A204.1 (cell line): ENCODE data around the gene FIP1L1.

Experiments used
- FAIRE-seq: peaks from 2 replicates; lab custom pipeline; 2012; peaks lifted over from hg19 to GRCh38; lab: Jason Lieb, UNC

FIP1L1 gene

DNA sequence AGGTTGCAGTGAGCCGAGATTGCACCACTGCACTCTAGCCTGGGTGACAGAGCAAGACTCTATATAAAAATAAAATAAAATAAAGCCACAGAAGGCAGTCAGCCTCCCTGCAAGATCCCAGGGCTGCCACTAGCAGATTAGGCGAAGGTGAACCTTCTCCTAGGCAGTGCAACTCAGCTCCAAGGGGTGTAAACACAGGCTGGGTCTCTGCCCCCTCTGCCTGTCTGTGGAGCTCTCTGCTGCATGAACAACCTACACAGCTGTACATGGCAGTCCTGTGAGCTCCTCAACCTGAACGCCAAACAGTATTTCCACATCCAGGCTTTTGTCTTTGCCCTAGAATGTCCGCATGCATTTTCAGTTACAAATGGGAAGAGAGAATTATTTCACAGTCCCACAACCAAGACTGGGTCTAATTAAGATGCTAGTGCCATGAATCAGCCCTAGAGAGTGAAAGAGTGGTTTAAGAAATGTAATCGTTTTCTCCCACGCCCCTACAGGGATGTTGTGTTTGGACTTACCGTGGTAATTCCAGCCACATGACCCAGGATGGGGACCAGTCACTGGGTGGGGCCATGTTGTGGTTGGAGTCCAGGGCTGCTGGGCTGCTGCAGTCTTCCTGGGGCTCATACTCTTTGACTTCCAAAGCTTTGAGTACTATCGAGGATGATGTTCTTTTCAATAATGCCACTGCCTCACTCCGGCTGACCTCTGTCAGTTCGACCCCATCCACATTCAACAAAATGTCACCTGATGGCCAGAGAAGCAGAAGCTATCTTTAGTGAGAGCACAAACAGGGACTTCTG is 99.0 kb downstream of the FIP1L1 start:
- no peak for FAIRE-seq

DNA sequence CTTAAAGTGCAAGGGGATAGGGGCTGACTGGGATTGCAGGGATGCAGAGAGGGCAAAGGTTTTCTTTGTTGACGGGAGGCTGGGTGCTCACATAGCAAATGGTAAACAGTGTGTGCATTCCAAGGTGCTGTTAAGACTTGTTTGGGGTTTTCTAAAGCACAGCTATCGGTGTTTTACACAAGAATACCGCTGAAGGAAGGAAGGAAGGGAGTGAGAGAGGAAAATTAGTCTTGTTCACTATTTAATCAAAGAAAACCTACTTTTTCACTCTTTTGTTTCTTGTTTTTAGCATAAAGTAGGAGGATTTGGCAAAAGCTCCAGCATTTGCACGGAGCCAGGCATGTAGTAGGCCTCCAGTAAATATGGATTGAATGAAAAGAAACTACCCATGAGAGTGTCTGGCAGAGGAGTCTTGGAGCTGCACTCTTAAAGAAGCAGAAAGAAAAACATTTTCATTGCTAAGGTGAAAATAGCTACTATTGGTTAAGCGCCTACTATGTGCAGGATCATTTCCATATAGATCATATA is 99.7 kb downstream of the FIP1L1 start:
- no peak for FAIRE-seq

DNA sequence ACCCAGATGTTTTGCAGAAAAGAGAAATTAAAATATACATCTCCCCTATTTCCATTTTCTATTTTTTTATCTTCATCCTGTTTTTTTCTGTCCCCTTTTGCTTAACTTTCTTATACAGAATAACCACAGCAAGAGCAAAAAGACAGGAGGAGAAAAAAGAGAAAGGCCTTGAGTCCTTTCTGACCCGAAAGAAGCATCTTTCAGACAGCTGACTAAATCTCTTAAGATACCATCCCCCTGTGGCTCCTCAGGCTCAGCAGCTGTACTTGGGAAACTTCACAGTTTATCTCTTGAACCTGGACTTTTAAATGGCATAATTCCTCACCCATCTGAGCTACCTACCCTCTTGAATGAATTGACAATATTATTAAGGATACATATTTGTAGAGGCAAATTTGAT is 100.2 kb downstream of the FIP1L1 start:
- no peak for FAIRE-seq

DNA sequence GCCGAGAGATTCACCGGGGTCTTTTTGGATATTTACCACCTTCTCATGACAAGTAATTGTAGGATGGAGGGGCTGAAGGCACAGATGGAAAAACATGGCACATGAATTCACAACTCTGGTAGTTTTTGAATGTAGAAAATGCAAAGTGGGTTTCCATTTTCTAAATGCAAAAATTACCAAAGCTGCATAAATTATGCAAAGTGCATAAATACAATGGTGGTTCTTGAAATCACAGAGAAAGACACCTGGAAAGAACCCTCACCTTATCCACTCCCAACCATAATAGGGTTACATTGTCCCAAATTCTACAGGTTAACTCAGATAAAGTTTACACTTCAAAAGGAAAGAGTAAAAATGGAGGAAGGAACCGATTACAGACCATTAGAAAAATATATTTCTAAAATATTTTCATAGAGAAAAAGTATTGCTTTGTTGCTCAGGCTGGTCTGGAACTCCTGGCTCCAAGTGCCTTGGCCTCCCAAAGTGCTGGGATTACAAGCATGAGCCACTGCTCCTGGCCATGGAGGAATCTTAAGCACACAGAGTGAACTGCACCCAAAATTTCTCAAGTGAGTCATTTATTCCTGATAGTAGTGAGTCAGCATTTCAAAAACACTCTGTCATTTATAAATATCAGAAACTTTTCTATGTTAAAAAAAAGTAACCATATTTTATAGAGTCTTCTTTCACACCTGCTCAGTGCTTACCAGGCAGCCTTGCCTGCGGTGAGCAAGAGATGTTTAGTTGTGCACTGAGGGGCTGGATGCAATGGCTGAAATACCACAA is 101.4 kb downstream of the FIP1L1 start:
- no peak for FAIRE-seq

DNA sequence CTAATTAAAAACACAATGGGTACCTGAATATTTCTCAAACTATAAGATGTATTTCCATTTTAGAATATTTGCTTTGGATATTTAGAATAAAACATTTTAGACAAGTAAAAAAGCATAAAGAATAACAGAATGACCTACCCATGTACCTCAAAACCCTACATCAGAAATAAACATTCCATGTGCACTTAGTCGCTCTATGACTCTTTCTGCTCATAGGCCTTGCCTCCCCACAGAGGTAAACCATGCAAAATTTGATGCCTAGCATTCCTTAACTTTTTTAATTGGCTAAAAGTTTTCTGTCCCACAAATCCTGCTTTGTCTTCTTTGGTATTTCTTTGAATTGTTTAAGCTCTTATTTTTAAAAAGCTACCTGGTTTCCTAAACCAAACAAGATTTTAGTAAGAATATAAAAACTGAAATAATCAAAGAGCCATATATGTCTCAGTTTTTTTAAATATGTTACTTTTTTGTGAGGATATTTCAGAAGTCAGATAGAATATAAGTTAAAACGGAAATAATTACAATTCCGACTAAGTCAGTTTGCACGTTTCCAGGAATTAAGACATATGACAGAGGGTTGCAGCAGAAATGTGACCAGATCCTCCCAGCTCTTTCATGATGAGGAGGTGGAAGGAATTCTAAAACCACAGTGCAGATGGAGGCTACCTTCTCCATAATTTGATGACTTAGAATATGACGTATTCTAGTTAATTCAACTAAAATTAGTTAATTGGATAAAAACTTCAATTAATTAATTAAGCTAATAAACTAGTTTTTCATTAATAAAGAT is 102.5 kb downstream of the FIP1L1 start:
- no peak for FAIRE-seq

DNA sequence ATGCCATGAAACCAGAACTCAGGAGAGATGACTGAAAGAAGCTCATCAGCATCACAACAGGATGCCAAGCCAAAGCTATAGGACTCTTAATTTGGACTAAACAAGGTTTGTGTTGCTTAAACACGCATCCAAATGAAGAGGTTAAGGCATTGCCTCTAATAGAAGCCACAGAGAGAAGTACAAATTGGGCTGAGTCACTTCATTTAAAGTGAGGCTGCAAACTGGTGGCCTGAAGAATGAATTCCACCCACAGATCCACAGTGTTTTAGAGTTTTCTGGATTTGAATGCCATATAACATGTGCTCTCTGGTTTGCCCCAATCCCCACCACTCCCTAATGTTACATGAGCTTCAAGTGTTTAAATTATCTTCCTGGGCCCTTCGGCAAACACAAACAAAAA is 103.5 kb downstream of the FIP1L1 start:
- no peak for FAIRE-seq

DNA sequence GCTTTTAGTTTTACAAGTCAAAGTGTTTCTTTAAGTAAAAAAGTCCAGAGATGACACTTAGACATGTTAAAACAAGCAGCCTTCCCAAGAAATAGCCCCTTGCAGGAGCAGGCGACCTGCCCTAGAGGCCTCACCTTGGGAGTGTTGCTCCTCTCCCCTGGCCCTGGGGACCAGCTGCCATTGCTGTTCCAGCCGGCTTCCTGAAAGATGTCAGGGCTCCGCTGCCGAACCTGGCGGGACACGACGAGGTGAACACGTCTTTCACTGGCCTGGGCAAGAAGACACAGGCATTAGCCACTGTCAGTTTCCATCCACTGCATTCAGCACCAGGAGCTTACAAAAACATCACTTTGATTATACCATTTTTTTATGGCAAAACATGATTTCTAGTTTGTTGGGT is 104.1 kb downstream of the FIP1L1 start:
- FAIRE-seq = no peak

DNA sequence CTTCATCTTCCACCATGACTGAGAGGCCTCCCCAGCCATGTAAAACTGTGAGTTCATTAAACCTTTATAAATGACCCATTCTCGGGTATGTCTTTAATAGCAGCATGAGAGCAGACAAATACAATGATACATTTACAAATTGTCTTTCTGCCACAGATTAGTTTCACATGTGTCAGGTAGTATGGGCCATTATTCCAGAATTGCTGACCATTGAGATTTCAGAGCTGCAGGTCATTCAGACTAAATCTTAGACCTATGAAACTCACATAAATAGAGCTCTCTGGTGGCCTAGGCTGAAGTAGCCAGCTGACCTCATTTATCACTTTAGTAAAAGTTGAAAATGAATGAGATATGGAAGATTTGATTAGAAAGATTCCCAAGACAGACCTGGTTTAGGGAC is 105.8 kb downstream of the FIP1L1 start:
- no peak for FAIRE-seq

DNA sequence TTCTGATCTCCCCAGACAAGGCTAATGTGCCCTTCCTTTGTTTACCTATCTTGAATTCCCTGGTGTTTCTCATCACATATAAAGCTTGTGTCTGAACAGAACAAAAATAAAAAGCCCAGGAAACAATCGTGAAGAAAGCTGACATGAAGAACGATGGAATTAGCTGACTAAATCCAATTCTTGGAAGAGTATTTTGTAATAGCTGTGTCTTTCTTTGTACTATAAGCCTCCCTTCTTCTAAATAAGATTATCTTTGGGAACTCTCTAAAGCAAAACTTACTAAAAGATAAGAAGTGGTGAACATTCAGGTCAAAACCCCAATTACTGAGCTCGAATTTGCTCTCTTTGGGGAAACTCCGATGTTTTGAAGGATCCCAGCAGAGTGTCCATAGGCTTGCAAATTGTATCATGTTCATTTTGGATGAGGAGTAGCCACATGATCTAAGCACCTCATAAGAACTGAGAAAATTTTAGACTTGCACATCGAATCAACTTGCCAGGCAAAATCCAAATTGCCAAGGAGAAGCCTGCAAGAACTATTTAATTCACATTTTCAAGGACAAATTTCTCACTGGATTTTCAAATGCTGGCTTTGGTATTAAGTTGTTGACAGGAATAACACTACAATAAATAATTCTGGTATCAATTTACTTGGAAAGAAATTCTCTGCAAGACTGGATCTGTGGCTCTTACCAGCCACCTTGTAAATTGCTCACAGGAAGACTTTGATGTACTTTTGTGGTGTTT is 107.6 kb downstream of the FIP1L1 start:
- FAIRE-seq = no peak

DNA sequence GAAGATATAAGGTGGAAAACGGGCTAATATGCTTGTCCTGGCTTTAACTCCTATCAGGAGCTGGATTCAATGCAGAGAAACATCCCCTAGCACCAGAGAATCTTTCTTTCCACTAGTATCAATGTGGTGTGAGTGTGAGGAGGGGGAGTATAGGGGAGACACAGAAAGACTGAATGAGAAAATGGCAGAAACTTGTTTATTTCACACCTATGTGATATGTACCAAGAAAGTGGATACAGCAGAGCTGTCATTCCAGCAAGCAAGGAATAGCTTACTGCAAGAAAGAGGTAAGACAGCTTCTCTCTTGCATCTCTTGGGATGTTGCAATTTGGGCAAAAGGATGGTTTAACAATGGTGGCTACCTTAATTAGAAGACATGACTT is 108.2 kb downstream of the FIP1L1 start:
- no peak for FAIRE-seq

DNA sequence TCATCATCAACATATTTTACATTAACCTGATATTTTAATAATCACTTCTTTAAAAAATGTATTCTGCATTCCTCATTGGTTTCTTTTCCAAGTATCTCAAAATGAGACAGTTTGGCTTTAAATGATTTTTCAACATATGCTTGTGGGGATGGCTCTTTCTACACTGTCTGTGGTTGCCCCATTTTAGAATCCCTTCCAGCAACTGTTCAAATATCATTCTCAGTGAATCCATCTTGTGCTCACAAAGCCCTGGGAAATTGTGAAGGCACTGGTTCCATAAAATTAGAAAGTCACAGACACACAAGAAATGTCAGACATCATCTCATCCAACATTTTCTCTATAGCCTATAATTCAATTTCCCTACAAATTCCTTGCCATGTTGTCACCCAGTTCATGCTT is 110.3 kb downstream of the FIP1L1 start:
- no peak for FAIRE-seq

DNA sequence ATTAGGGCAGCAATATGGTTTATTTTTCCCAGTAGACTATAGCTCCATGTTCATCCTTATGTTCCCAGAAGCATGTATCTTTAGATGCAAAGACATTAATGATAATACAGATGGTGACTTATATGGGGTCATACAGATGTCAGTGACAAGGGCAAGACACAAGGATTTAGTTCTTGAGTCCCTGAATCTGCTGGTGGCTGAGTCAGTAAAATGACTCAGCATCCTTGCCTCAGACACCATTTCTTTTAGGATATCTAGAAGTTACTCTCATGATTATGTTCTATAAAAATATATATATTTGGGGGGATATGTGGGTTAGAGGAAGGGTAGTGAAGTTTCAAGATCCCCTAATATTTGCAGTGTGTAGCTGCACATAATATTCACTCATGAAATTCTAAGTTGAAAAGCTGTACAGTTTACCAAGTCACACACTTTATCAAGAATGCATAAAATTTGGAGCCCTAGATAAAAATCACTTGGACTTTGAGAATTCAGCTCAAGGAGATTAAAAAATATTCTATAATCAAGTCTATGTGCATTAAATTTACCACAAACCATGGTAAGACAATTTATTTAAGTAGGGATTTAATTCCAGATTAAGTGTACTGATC is 111.9 kb downstream of the FIP1L1 start:
- FAIRE-seq = no peak

DNA sequence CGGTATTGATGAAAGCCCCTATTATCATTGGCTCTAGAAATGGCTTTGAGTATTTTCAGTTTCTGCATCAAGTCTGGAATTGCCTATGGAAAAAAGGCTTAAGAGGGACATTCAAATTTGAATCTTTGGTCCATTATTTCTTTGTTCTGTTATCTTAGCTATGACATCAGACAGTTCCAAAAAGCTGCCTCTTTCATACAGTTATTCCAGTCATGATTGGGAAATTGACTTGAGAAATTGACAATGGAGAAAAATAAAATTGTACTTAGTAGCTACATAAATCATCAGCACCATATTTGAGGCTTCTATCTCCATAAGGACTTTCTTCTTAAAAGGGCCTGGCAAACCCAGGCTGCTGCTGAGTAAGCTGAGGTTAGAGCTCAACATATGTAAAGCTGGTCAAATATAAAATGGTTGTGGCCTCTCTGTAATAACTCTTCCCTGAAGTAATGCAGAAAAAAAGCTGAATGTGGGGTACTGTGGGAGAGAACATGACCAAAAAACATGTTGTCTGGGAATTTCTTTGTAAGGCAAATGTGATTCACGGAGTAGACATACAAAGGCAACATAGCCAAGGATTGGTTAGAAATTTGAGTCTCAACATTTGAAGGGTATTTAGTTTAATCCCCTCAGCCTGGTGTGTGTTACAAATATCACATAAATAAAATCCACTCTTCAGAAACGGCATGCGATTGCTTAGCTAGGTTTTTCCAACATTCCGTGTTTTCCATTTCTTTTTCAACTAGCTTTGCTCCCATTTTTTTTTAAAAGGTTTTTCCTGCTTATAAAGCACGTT is 112.9 kb downstream of the FIP1L1 start:
- FAIRE-seq = no peak

DNA sequence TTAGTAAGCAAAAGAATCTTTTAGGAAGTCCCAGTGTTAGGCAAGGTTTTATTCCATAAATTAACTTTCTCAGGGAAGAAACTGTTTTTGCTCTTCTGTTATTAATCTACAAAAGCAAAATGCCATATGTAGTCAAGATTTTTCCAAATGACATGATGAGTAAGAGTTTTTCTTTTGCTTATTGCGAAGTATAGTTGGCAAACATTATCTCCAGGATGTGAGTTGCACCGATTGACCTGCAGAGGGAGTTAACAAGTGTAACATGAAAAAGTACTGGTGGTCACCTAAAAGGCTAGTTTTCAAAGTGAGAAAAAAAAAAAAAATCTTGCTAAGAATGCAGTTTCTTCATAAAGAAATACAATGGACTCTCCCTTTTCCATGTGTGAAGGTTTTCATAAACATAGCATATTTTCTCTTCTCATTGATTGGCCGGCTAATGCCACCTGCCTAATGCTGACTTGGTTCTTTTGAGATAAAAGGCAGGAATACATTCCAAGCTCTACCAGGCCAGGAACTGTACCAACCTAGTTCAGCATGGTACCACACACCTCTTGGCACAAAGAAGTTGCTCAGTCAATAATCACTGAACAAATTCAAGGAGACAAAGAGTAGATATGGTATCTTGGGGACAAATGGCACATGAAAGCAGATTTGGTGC is 113.7 kb downstream of the FIP1L1 start:
- FAIRE-seq = peak; percentile 91

DNA sequence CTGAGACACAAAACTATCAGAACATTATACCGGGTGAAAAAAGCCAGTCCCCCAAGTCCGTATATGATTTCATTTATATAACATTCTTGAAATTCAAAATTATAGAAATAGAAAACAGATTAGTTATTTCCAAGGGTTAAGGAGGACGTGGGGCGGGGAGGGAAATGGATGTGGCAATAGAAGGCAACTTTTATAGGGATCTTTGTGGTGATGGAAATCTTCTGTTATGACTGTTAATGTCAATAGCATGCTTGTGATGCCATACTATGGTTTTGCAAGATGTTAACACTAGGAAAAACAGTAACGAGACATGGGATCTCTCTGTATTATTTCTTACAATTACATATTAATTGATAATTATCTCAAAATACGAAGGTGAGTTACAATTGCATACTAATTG is 117.4 kb downstream of the FIP1L1 start:
- FAIRE-seq = no peak

DNA sequence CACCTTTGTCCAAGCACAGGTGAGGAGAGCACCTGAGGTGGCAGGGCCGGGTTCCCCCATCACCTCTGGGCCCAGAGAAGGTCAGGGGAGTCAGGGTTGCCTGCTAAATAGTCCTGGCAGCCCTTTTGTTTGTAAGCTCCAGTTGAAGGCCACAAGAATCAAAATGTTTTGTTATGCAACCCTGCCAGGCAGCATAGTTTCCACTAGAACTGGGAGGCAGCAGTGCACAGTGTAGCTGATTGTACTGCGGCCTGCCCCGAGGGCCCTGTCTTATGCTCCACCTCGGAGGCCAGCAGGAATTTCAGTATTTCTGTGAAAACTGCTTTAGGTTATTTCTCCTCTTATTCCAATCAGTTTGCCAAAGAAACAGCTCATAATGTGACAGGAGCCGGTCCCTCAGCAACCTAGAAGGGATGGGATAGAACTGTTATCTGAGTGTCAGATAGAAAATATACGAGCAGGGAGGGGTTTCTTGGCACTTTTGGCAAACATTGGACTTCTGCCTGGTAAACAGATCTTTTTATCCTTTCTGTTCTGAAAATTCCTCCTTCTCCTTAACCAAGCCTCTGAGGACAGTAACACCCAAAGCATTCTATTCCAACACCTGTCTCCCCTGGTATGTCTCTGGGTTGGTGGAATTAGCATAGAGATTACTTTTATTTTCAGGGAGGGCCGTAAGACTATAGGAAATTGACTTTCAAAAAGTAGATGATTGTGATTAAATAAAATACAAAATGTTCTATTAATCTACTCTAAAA is 120.2 kb downstream of the FIP1L1 start:
- peak; percentile 74 for FAIRE-seq

DNA sequence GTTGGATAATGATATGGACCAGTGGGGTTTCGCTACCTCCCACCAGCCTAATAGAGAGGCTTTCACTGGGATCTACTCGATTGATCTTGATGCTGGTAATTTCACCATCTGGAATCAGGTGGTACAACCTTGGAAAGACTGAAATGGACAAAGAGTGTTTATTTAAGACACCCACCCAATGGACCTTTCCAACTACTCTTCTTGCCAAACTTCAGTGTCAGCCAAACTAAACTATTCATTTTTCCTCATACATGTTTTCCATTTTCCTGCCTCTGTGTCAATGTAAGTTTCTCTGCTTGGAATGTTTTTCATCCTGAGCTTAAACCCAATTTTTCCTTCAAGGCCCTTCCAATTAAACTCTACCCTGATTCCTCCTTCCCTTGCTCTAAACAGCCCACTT is 121.3 kb downstream of the FIP1L1 start:
- FAIRE-seq = no peak

DNA sequence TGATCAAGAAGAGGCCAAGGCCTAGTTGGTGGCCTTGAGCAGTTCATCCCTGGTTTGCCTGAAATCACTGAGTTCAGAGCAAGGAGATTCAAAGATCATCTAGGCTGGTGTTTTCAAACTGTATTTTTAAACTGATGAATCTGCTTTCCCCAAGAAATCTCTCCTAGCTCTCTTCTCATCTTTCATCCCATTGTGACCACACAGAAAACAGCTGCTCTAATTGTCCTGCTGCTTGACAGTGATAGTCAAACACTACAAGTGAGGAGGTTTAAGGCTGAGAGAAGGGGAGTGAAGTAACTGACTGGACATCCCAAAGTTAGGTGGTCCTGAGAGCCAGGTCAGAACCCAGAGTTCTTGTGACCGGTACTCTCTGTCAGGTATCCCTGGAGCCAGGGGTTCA is 122.3 kb downstream of the FIP1L1 start:
- FAIRE-seq = no peak

DNA sequence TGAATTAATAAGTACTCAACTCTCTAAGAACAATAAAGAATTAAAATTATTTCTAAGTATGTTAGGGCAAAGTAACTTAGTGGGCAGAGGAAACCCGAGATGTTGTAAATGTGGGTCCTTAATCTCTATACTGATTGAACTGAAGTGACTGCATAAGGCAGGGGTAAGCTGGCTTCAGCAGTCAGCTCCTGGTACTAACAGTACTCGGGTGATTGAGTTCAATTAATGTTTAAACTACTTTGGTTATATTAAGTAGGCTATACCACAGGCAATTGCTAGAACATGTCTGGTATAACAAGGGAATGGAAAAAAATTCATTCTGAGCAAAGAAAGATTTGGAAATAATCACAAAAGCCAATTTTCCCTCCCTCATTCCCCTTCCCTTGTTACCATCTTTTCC is 123.1 kb downstream of the FIP1L1 start:
- FAIRE-seq = no peak
